ENCODE results near the gene LEF1. TPM values are rescaled to one million over a fixed set of nuclear protein-coding genes. Genes with fewer than 3 reads are reported as not detected.

LEF1 gene
- total and polyA plus RNA-seq, 2 experiments from 2014 or later, result 0.50 to 0.73 TPM

DNA sequence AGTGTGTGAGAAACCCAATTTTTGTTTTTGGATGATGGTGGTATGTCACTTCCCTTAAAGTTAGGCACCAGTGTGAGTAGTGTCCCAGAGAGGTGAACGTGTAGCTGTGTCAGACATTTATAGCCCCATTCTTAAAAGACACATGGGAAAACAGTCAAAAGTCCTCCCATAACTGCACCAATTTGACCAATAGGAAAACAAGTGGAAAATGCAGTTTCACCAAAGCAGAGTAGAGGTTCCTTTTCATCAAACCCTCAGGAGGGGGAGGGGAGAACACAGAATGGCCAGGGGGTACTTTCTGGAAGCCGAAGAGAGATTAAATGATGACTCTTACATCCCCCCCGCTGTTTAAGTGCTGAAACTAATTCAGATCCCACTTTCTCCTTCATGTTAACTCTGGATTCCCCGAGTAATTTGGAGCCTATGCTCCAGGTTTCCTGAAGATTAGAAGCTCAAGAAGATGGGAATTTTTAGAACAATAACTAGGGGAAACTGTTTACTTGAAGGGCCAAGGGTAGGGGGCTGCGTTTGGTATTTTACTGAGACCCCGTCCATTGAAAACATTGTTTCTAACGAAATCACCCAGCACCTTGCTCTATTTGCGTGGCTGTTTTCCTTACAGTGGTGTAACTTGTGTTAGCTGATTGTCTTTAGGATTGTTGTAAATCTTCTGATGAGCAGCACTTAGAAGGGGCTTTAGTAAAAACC is 2.1 kb upstream of the LEF1 start (continued):
- no peak for TF ChIP-seq NANOG (IDR thresholded peaks at IDR 0.05; ENCODE audit: borderline replicate concordance)

GRCh38 chr4:108169664-108170063 is 932 bp upstream of the LEF1 start:
- Histone ChIP-seq H3K27ac (ENCODE audit: low read depth) (no peak overlapping the region), H3F3A (replicated peaks; ENCODE audit: low read depth) (peaks cover 36% of the 10 kb centered on the region), H3K4me3 (peak overlapping the region; percentile 75), H3K4me2 (peak overlapping the region; percentile 96), H3K4me1 (ENCODE audit: insufficient read depth) (peaks cover 48% of the 10 kb centered on the region), H2AFZ (no peak overlapping the region), H3K9me2 (ENCODE audit: insufficient read depth) (no peaks in the 10 kb centered on the region), H3K27me3 (ENCODE audit: insufficient read depth) (peaks cover 99% of the 10 kb centered on the region), H4K20me1 (replicated peaks; ENCODE audit: insufficient read depth) (peaks cover 23% of the 10 kb centered on the region), H3K36me3 (ENCODE audit: insufficient read depth) (no peaks in the 10 kb centered on the region), H3K79me2 (replicated peaks; ENCODE audit: insufficient read depth) (no peaks in the 10 kb centered on the region)
- TF ChIP-seq STAT1 (IDR thresholded peaks at IDR 0.05; ENCODE audit: unreplicated experiment) (no peak), EZH2 (IDR thresholded peaks at IDR 0.05; ENCODE audit: low read depth, unreplicated experiment) (peak; percentile 37)
- Mint-ChIP-seq H3K4me1 (peaks cover 50% of the 10 kb centered on the region), H3K27ac (no peak overlapping the region), H3K4me3 (peak overlapping the region; percentile 75), H3K27me3 (ENCODE audit: insufficient read depth, low read depth, poor library complexity) (peaks cover 92% of the 10 kb centered on the region), H3K36me3 (ENCODE audit: low read depth) (no peaks in the 10 kb centered on the region), H3K9me3 (peaks cover 3% of the 10 kb centered on the region; the same call in 1 of the 3 replicates)
- DNase-seq (ENCODE audit: low spot score) (no peak), ATAC-seq (no peak)

DNA sequence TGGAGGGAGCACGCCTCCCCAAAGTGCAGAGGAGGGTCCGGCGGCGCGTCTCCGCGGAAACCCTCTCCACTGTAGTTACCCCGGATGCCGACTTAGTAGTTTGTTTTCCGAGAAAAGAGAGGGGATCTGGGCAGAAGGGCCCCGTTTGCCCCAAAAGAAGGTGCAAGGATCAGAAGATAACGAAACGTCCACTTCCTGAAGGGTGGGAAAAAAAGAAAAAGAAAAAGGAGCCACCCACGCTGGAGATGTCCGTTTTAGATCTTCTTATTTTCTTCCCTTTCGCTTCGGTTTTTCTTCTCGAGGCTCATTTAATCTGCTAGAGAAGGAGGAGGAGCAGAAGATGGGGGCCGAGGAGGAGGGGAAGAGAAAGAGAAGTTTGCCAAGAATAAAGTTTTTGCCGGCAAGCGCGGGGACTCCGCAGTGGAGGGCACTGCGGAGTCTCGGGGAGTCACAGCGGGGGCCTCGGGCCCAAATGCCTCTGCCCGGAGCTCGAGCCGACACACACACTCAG is 517 bp downstream of the LEF1 start:
- Histone ChIP-seq H3K4me2 (peak overlapping the region; percentile 96), H3K27ac (ENCODE audit: low read depth) (no peak overlapping the region), H3K79me2 (replicated peaks; ENCODE audit: insufficient read depth) (no peaks in the 10 kb centered on the region), H4K20me1 (replicated peaks; ENCODE audit: insufficient read depth) (peaks cover 11% of the 10 kb centered on the region), H3K9me2 (ENCODE audit: insufficient read depth) (no peaks in the 10 kb centered on the region), H3K36me3 (ENCODE audit: insufficient read depth) (no peaks in the 10 kb centered on the region), H2AFZ (peak overlapping the region; percentile 99), H3K27me3 (ENCODE audit: insufficient read depth) (peaks cover 99% of the 10 kb centered on the region), H3F3A (replicated peaks; ENCODE audit: low read depth) (peaks cover 28% of the 10 kb centered on the region), H3K4me1 (ENCODE audit: insufficient read depth) (peaks cover 39% of the 10 kb centered on the region), H3K4me3 (peak overlapping the region; percentile 75)
- ATAC-seq (no peak), DNase-seq (ENCODE audit: low spot score) (no peak)
- Mint-ChIP-seq H3K4me1 (peaks cover 45% of the 10 kb centered on the region), H3K36me3 (ENCODE audit: low read depth) (no peaks in the 10 kb centered on the region), H3K27me3 (ENCODE audit: insufficient read depth, low read depth, poor library complexity) (peaks cover 78% of the 10 kb centered on the region), H3K9me3 (0 out of 3 replicates have a peak, but pooled peaks cover under 1% of the 10 kb centered on the region), H3K27ac (no peak overlapping the region), H3K4me3 (peak overlapping the region; percentile 75)
- TF ChIP-seq EZH2 (IDR thresholded peaks at IDR 0.05; ENCODE audit: low read depth, unreplicated experiment) (peak; percentile 95), STAT1 (IDR thresholded peaks at IDR 0.05; ENCODE audit: unreplicated experiment) (no peak), EZH2phosphoT487 (IDR thresholded peaks at IDR 0.05; ENCODE audit: unreplicated experiment) (peak; percentile 21), CTCF (conservative IDR thresholded peaks at IDR 0.05; ENCODE audit: low read depth in 2 of 2) (no peak), POLR2AphosphoS5 (IDR thresholded peaks at IDR 0.05; ENCODE audit: low read depth) (no peak), ZNF331 (CRISPR knock-in tag; IDR thresholded peaks at IDR 0.05; ENCODE audit: low read depth) (no peak)
- TF ChIP-seq, protein P1, sequence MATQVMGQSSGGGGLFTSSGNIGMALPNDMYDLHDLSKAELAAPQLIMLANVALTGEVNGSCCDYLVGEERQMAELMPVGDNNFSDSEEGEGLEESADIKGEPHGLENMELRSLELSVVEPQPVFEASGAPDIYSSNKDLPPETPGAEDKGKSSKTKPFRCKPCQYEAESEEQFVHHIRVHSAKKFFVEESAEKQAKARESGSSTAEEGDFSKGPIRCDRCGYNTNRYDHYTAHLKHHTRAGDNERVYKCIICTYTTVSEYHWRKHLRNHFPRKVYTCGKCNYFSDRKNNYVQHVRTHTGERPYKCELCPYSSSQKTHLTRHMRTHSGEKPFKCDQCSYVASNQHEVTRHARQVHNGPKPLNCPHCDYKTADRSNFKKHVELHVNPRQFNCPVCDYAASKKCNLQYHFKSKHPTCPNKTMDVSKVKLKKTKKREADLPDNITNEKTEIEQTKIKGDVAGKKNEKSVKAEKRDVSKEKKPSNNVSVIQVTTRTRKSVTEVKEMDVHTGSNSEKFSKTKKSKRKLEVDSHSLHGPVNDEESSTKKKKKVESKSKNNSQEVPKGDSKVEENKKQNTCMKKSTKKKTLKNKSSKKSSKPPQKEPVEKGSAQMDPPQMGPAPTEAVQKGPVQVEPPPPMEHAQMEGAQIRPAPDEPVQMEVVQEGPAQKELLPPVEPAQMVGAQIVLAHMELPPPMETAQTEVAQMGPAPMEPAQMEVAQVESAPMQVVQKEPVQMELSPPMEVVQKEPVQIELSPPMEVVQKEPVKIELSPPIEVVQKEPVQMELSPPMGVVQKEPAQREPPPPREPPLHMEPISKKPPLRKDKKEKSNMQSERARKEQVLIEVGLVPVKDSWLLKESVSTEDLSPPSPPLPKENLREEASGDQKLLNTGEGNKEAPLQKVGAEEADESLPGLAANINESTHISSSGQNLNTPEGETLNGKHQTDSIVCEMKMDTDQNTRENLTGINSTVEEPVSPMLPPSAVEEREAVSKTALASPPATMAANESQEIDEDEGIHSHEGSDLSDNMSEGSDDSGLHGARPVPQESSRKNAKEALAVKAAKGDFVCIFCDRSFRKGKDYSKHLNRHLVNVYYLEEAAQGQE (IDR thresholded peaks at IDR 0.05; ENCODE audit: unreplicated experiment), result no peak

All from GM23338 (cell line).